ENCODE results near the gene TGFBR3. TPM values are rescaled to one million over a fixed set of nuclear protein-coding genes. Genes with fewer than 3 reads are reported as not detected.

The TGFBR3 gene
- total and polyA plus RNA-seq, 12 donors = 6.6 to 36.7 (median 24.3) TPM

GRCh38 chr1:91716339-91716738 lies 169.6 kb downstream of the TGFBR3 start:
- 76 to 79% methylated on average over 3 of the region's 3 CpGs for WGBS, 2 donors
- Histone ChIP-seq H3K4me3 (no peak overlapping the region), H3K27me3 (no peaks in the 10 kb centered on the region), H3K36me3 (peaks cover 0 to 82% (median 7%) of the 10 kb centered on the region in 9 donors), H3K27ac (no peak overlapping the region), H3K4me1 (peaks cover 13 to 33% (median 26%) of the 10 kb centered on the region in 9 donors), H3K9me3 (no peaks in the 10 kb centered on the region)
- DNase-seq (no peak), ATAC-seq (no peak)
- TF ChIP-seq CTCF (IDR thresholded peaks at IDR 0.05) = no peak
- intact Hi-C loops (cut with DNase I) = loop anchor here in 3 of 10 donors (10.0 kb wide), 2 partner anchors 108 to 168 kb away; partner anchors contain the start of gene TGFBR3 (in 2 of the 3)

- Histone ChIP-seq H3K4me1 (peaks cover 13 to 41% (median 31%) of the 10 kb centered on the region in 9 donors), H3K4me3 (no peak overlapping the region), H3K36me3 (peaks cover 0 to 82% (median 7%) of the 10 kb centered on the region in 9 donors), H3K9me3 (no peaks in the 10 kb centered on the region), H3K27me3 (no peaks in the 10 kb centered on the region), H3K27ac (no peak overlapping the region)
- ATAC-seq = no peak
- WGBS, 2 donors = 73 to 86% methylated on average over 2 of the region's 2 CpGs
- no peak for TF ChIP-seq CTCF (IDR thresholded peaks at IDR 0.05)
- intact Hi-C loops (cut with DNase I) = loop anchor here in 3 of 10 donors (10.0 kb wide), 2 partner anchors 109 to 169 kb away; partner anchors contain the start of gene TGFBR3 (in 2 of the 3)
- DNase-seq = no peak
These were observed 170.4 kb downstream of the TGFBR3 start for GRCh38 chr1:91715416-91716000.

GRCh38 chr1:91714867-91715381 lies 171.0 kb downstream of the TGFBR3 start:
- no peak overlapping the region for H3K27ac ChIP-seq
- WGBS, 2 donors = 82 to 90% methylated on average over 8 of the region's 8 CpGs
- H3K4me1 ChIP-seq = peaks cover 13 to 43% (median 35%) of the 10 kb centered on the region in 9 donors
- intact Hi-C loops (cut with DNase I) = loop anchor here in 3 of 10 donors (10.0 kb wide), 2 partner anchors 110 to 170 kb away; partner anchors contain the start of gene TGFBR3 (in 2 of the 3)
- DNase-seq (no peak), ATAC-seq (no peak)
- no peaks in the 10 kb centered on the region for H3K9me3 ChIP-seq
- H3K4me3 ChIP-seq = no peak overlapping the region
- no peak for TF ChIP-seq CTCF (IDR thresholded peaks at IDR 0.05)
- peaks cover 0 to 82% (median 7%) of the 10 kb centered on the region in 9 donors for H3K36me3 ChIP-seq
- no peaks in the 10 kb centered on the region for H3K27me3 ChIP-seq

GRCh38 chr1:91712981-91713841 lies 172.7 kb downstream of the TGFBR3 start:
- peaks cover 13 to 58% (median 33%) of the 10 kb centered on the region in 9 donors for H3K4me1 ChIP-seq
- peak; percentile 56 to 67 for DNase-seq
- peaks cover 0 to 82% (median 0%) of the 10 kb centered on the region in 9 donors for H3K36me3 ChIP-seq

More at GRCh38 chr1:91712981-91713841, 172.7 kb downstream of the TGFBR3 start:
- no peaks in the 10 kb centered on the region for H3K27me3 ChIP-seq
- H3K4me3 ChIP-seq = peak overlapping the region in 7 of 10 donors; percentile 0 to 28 (median 4)
- TF ChIP-seq CTCF (IDR thresholded peaks at IDR 0.05) = peak in 1 of 9 donors; percentile 11
- H3K27ac ChIP-seq = peak overlapping the region; percentile 67 to 87 (median 80)
- ATAC-seq = peak; percentile 74 to 89 (median 85)
- H3K9me3 ChIP-seq = no peaks in the 10 kb centered on the region
- intact Hi-C loops (cut with DNase I) = loop anchor here in 3 of 10 donors (10.0 kb wide), 2 partner anchors 112 to 172 kb away; partner anchors contain the start of gene TGFBR3 (in 2 of the 3)
- 6 to 10% methylated on average over 15 of the region's 15 CpGs for WGBS, 2 donors
